Thoracic aorta (tissue), 2 donors: ENCODE measurements around the gene TMOD4. TPM values are rescaled to one million over a fixed set of nuclear protein-coding genes. Genes with fewer than 3 reads are reported as not detected.

Experiments
- ATAC-seq: fragments of 150-250 bp; one replicate; pipeline ENCODE4 v1.8.0; 2017; ENCODE audit warnings: low read depth; ENCODE audit not compliant: insufficient number of reproducible peaks, low FRiP score
- DNase-seq: peaks from one replicate; pipeline ENCODE4 v3.0.0-alpha.2; 2020; ENCODE audit warnings: low spot score
- H3K27ac ChIP-seq, 2 donors: fragments of 200-600 bp; sonication (generic); 1 replicate in 1 of 2; 2 replicates in 1 of 2; pipeline ENCODE4 v1.5.1; 2016; ENCODE audit warnings: mild to moderate bottlenecking in 2 of 2, moderate library complexity in 2 of 2
- H3K27me3 ChIP-seq: fragments of 200-600 bp; sonication (generic); replicated peaks from 2 replicates; pipeline ENCODE4 v1.6.0; 2016; ENCODE audit warnings: mild to moderate bottlenecking; ENCODE audit not compliant: insufficient read depth
- H3K36me3 ChIP-seq: fragments of 200-600 bp; sonication (generic); one replicate; pipeline ENCODE4 v1.5.1; 2016
- H3K4me1 ChIP-seq, 2 donors: fragments of 200-600 bp; sonication (generic); 1 replicate in 1 of 2; 2 replicates in 1 of 2; pipeline versions ENCODE4 v1.5.1 to v1.6.0; 2016; ENCODE audit warnings: low read depth in 2 of 2, mild to moderate bottlenecking in 1 of 2; ENCODE audit not compliant: control insufficient read depth in 1 of 2
- H3K4me3 ChIP-seq: fragments of 200-600 bp; sonication (generic); 2 replicates; pipeline ENCODE4 v1.5.1; 2016; ENCODE audit warnings: mild to moderate bottlenecking
- H3K9me3 ChIP-seq: fragments of 200-600 bp; sonication (generic); 2 replicates; pipeline ENCODE4 v1.5.1; 2016
- total RNA-seq, 2 donors: library from RNA; depleted of rRNA; stranded (reverse); fragments of >200 nt; gene quantifications; one replicate each; pipeline versions ENCODE4 v1.1.0 to v1.2.3, GENCODE V29; 2016
- TF ChIP-seq, protein P1 (sequence below): fragments of 200-600 bp; sonication (generic); IDR thresholded peaks from one replicate; pipeline ENCODE4 v1.5.1; 2019; ENCODE audit warnings: antibody characterized with exemption

Gene TMOD4
- total RNA-seq, 2 donors from 2014 or later = not detected

DNA sequence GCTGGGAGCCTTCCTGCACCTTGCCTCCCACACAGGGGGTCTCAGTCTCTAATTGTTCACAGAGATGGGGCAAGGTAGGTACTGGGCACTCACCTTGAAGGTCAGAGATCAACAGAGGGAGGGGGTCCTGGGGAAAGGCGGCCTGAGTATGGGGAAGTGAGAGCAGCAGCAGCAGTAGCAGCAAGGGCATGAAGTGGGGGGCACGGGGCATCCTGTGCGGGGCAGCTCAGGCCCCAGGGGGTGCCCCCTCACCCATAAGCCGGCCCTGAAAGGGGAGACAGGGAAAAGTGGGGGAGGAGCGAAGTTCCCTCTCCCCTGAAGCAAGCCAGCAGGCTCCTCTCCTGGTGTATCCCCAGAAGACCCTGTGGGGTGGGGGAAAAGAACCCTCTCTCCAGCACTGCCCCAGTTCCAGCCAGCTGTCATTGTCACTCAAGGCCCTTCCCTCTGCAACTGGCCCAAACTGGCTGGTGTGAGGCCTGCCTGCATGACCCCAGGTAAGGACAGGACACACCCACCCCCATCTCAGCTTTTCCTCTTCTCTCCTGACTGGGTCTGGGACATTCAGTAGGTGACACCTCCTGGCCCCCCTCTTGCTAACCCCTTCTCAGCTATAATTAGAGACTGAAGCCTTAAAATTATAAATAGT, 33.2 kb downstream of the TMOD4 start:
- no peak overlapping the region for H3K4me3 ChIP-seq
- ATAC-seq (no peak), DNase-seq (no peak)
- TF ChIP-seq, protein P1, sequence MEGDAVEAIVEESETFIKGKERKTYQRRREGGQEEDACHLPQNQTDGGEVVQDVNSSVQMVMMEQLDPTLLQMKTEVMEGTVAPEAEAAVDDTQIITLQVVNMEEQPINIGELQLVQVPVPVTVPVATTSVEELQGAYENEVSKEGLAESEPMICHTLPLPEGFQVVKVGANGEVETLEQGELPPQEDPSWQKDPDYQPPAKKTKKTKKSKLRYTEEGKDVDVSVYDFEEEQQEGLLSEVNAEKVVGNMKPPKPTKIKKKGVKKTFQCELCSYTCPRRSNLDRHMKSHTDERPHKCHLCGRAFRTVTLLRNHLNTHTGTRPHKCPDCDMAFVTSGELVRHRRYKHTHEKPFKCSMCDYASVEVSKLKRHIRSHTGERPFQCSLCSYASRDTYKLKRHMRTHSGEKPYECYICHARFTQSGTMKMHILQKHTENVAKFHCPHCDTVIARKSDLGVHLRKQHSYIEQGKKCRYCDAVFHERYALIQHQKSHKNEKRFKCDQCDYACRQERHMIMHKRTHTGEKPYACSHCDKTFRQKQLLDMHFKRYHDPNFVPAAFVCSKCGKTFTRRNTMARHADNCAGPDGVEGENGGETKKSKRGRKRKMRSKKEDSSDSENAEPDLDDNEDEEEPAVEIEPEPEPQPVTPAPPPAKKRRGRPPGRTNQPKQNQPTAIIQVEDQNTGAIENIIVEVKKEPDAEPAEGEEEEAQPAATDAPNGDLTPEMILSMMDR = no peak
- no peaks in the 10 kb centered on the region for H3K9me3 ChIP-seq
- peaks cover 11 to 40% of the 10 kb centered on the region in 2 donors for H3K4me1 ChIP-seq
- H3K27me3 ChIP-seq = no peaks in the 10 kb centered on the region
- no peaks in the 10 kb centered on the region for H3K36me3 ChIP-seq
- no peak overlapping the region for H3K27ac ChIP-seq

DNA sequence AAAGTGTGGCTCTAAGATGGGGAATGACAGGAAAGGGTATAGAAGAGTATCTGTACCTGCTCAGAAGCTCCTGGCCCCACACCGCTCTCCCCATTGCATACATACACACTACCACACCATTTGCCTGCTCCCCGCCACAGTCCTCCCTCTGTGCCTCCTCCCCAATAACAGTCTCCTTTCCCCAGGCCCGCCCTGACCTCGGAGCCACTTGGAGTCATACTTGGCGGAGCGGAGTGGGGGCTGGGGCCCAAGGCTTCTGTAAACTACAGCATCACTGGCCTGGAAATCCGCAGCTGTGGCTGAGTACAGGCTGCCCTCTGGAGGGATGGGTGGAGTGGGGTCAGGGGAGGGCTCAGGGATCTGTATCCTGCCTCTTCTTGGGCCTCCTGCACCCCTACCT, 38.0 kb downstream of the TMOD4 start:
- no peaks in the 10 kb centered on the region for H3K27me3 ChIP-seq
- H3K4me3 ChIP-seq = no peak overlapping the region
- ATAC-seq (no peak), DNase-seq (no peak)
- H3K36me3 ChIP-seq = peaks cover 5% of the 10 kb centered on the region
- H3K27ac ChIP-seq = no peak overlapping the region
- H3K9me3 ChIP-seq = no peaks in the 10 kb centered on the region
- TF ChIP-seq, protein P1 = no peak
- H3K4me1 ChIP-seq = peaks cover 0 to 4% of the 10 kb centered on the region in 2 donors

DNA sequence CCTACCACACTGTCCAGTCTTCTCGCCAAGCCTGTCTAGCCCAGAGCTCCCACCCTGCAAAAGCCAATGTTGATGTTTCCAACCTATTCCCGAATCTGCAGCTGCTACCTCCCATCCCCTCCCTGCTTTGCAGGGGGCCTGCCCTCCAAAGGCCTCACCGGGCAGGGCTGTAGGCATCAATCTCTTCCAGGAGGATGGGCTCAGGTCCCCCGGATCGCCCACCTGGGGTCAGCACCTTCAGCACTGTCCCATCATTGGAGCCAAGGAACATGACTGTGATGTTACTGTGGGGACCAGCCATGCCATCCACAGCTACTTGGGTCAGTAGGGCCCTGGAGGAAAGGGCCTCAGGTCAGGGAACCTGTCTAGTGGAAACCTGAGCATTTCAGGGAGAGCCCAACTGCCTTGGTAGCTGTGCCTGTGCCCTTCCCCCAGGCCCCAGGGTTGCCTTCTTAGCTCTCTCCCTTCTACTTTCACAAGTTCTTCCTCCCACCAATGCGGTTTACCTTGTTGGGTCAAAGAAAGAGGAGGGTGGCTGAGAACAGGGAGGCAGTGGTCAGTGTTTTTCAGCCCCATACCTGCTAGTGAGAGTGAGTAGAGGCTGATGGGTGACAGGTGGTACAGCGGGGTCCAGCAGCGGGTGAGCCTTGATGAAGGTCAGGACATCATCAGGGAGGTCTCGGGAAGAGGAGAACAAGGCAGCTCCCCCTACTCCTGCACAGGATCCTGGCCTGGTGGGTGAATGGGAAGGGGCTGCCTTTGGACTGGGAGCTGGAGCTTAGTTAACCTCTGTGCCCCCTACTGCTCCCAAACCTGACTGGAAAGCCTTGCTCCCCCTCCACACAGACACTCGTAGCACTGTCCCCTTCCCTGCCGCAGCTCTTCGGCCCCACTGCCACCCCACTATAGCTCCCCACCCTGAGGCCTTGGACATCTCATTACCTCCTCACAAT, 40.1 kb downstream of the TMOD4 start:
- Histone ChIP-seq H3K27ac (no peak overlapping the region), H3K36me3 (peaks cover 5% of the 10 kb centered on the region), H3K4me1 (no peaks in the 10 kb centered on the region), H3K4me3 (no peak overlapping the region), H3K9me3 (no peaks in the 10 kb centered on the region), H3K27me3 (no peaks in the 10 kb centered on the region)
- DNase-seq (no peak), ATAC-seq (no peak)
- TF ChIP-seq, protein P1 = no peak

DNA sequence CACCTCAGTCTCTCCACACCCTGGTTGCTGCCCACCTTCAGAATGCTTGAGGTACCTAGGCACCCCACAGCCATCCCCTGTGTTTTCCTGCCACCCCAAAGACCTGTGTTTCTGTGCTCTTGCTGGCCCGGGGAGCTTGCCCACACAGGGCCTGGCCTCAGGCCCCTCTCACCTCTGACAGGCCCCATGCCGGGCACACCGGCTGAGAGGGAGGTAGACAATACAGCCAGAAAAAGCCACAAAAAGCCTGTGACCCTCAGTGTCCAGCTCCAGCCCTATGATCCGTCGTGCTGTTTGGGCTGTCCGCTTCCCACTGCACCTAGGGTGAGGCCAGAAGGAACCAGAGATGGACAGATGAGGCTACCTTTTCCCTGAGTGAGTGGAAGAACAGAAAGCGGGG, 40.8 kb downstream of the TMOD4 start:
- Histone ChIP-seq H3K4me1 (no peaks in the 10 kb centered on the region), H3K9me3 (no peaks in the 10 kb centered on the region), H3K4me3 (no peak overlapping the region), H3K36me3 (peaks cover 5% of the 10 kb centered on the region), H3K27ac (no peak overlapping the region), H3K27me3 (no peaks in the 10 kb centered on the region)
- DNase-seq (no peak), ATAC-seq (no peak)
- TF ChIP-seq, protein P1 = no peak

DNA sequence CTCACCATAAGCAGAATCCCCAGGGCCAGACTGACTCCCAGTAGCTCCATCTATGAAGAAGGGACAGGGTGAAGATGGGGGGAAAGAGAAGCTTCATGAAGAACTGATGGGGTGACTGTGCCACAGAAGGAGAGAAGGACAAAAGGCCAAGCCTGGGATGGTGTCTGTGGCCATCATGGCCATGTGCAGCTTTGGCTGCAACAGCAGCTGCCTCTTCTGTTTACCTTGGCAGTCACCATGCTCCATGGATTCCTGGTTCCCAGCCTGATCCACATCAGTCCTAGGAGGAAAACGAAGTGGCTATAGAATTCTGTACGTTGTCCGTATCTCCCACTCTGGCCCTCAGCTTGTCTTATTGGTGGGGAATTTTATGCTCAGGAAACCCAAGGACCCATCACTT, 41.4 kb downstream of the TMOD4 start:
- ATAC-seq (no peak), DNase-seq (no peak)
- H3K36me3 ChIP-seq = peaks cover 5% of the 10 kb centered on the region
- no peaks in the 10 kb centered on the region for H3K9me3 ChIP-seq
- TF ChIP-seq, protein P1 = no peak
- H3K4me3 ChIP-seq = no peak overlapping the region
- H3K27me3 ChIP-seq = no peaks in the 10 kb centered on the region
- H3K4me1 ChIP-seq = no peaks in the 10 kb centered on the region
- no peak overlapping the region for H3K27ac ChIP-seq
